DOHH2 (cell line): ENCODE measurements around the gene RABGAP1L.

Experiments used
- CTCF ChIP-seq: fragments of 200-600 bp; sonication (generic); IDR thresholded peaks from one replicate; pipeline ENCODE4 v1.5.1; 2014; ENCODE audit warnings: antibody characterized with exemption, mild to moderate bottlenecking, low read depth, low read length; ENCODE audit not compliant: poor library complexity, severe bottlenecking
- EZH2phosphoT487 ChIP-seq: fragments of 200-600 bp; sonication (generic); IDR thresholded peaks from 2 replicates; pipeline ENCODE4 v1.6.1; 2017; ENCODE audit warnings: borderline replicate concordance, mild to moderate bottlenecking, antibody characterized with exemption, low read length, moderate library complexity, mixed read lengths

DNA sequence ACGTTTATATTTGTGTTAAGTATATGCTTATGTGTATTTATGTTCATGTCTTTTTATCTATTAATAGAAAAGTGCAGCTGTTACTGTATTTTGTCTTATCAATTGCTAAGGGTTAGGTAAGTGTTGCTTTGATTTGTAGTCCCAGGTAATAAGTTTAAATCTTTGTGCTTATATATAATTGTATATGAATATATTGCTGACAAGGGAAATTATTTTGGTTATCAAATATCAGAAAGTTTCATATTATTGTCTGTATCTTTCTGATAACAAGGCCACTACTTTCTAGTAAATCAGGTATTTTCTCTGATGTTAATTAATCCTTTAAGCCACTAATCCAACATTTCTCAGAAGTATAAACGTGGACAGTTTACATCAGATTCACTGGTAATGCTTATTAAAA is 309.7 kb downstream of the RABGAP1L start:
- TF ChIP-seq CTCF (no peak), EZH2phosphoT487 (no peak)
